ENCODE data around the gene PDZD2.

DNA sequence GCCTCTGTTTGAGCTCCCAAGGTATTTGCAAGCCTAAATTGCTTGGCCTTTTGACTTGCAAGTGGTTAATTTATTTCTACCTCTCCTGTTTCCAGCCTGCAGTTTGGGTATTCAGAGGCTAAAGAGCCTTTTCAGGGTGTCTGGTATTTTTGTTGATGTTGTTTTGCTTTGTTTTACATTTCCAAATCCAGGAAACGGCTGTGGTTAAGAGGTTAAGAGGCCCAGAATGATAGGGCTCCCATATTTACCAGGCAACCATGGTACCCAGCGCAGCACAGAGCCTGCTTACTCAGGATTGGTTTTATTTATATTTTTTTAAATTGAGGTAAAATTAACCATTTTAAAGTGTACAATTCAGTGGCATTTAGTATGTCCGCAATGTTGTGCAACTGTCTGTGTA is 92.1 kb downstream of the PDZD2 start:
- TF ChIP-seq CTCF (IDR thresholded peaks at IDR 0.05) (no peak), POLR2A (IDR thresholded peaks at IDR 0.05) (no peak)

All from heart left ventricle (tissue), 13 donors.